Measurements from ENCODE around the gene GPR82.

DNA sequence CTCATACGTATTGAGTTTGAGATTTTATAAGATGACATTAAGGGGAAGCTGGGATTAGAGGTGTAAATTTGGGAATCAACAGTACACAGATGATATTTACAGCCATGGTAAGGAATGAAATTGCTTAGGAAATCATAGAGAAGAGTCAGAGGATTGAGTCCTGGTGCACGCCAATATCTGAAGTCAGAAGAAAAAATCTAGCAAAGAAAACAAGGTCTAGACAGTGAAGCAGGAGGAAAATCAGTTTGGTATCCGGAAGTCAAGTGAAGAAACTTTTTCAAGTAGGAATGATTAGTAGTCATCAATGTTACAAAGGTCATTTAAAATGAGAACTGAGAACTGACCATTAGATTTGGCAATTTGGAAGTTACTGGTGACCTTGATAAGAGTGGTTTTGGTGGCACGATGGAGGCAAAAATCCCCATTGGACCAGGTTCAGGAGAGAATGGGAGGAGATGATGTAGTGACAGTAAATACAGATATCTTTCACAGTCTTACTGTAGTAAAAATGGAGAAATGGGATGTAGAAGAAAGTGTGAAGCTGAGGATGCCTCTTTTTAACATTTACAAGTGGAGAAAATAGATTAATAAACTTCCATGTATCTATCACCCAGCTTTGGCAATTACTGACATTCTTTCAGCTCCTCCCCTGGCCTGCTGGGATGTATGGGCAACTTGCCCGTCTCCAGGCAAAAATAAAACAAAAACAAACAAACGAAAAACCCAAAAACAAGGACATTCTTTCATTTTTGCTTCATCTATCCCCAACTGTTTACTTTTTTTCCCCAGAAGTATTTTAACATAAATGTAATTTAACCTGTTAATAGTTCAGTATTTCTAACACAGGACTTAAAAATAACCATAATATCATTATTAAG, 46.6 kb upstream of the GPR82 start:
- no peak for TF ChIP-seq SNAI2 (CRISPR knock-in tag; IDR thresholded peaks at IDR 0.05)
- no peak for TF ChIP-seq CSDC2 (CRISPR knock-in tag; IDR thresholded peaks at IDR 0.05)
- no peak for TF ChIP-seq PATZ1 (CRISPR knock-in tag; IDR thresholded peaks at IDR 0.05; ENCODE audit: borderline replicate concordance)
- TF ChIP-seq BACH2 (CRISPR knock-in tag; IDR thresholded peaks at IDR 0.05; ENCODE audit: borderline replicate concordance): no peak
- no peak for TF ChIP-seq ZFP30 (CRISPR knock-in tag; IDR thresholded peaks at IDR 0.05)
- no peak for TF ChIP-seq ARNTL (CRISPR knock-in tag; IDR thresholded peaks at IDR 0.05; ENCODE audit: borderline replicate concordance, low read depth)
- TF ChIP-seq CREB5 (CRISPR knock-in tag; IDR thresholded peaks at IDR 0.05; ENCODE audit: low read depth): no peak
- no peak for TF ChIP-seq ZC3H10 (CRISPR knock-in tag; IDR thresholded peaks at IDR 0.05)
- TF ChIP-seq TOX (CRISPR knock-in tag; IDR thresholded peaks at IDR 0.05; ENCODE audit: borderline replicate concordance): no peak
- TF ChIP-seq ZNF8 (CRISPR knock-in tag; IDR thresholded peaks at IDR 0.05): no peak
- TF ChIP-seq ZFP3 (CRISPR knock-in tag; IDR thresholded peaks at IDR 0.05): no peak
- TF ChIP-seq RARB (CRISPR knock-in tag; IDR thresholded peaks at IDR 0.05): no peak

All from SK-N-SH treated with all-trans-retinoic acid at 6 μM for 48 hours (cell line).